HepG2 (cell line): ENCODE results near the gene OR6S1. TPM values are rescaled to one million over a fixed set of nuclear protein-coding genes. Genes with fewer than 3 reads are reported as not detected.
A peak's percentile ranks its signal among the peaks of the same experiment; 100 is the strongest.

Experiments
- AGO1 ChIP-seq: fragments of 200-400 bp; formaldehyde crosslinking; IDR thresholded peaks from 2 replicates; pipeline ENCODE4 v1.6.1; 2017; ENCODE audit warnings: mild to moderate bottlenecking, low read depth, low read length, moderate library complexity; ENCODE audit not compliant: poor library complexity, severe bottlenecking
- ATAD3A ChIP-seq: sonication (generic); formaldehyde crosslinking; IDR thresholded peaks from 2 replicates; pipeline ENCODE4 v1.4.0; 2020; ENCODE audit warnings: missing genetic modification reagents
- DRAP1 ChIP-seq: IDR thresholded peaks from 2 replicates; pipeline ENCODE4 v1.6.1; 2016; ENCODE audit warnings: missing genetic modification reagents, missing compliant biosample characterization
- HNRNPH1 ChIP-seq: fragments of 200-400 bp; formaldehyde crosslinking; optimal IDR thresholded peaks from 2 replicates; pipeline ENCODE3; 2017; ENCODE audit warnings: mild to moderate bottlenecking, low read depth, low read length
- MTF1 ChIP-seq: sonication (generic); formaldehyde crosslinking; IDR thresholded peaks from 2 replicates; pipeline ENCODE4 v1.5.0; 2020; ENCODE audit warnings: missing genetic modification reagents
- NFYB ChIP-seq: sonication (generic); formaldehyde crosslinking; IDR thresholded peaks from 2 replicates; pipeline ENCODE4 v1.4.0; 2020; ENCODE audit warnings: missing genetic modification reagents
- NONO ChIP-seq, 2 experiments: fragments of 450-650 bp in 1 of 2; sonication (generic) in 1 of 2; formaldehyde crosslinking in 1 of 2; IDR thresholded peaks in 1 of 2; conservative IDR thresholded peaks in 1 of 2; 2 replicates each; pipeline versions ENCODE4 v1.6.1 to v1.8.0; 2017 to 2022; ENCODE audit warnings: mild to moderate bottlenecking in 1 of 2, missing genetic modification reagents in 1 of 2, moderate library complexity in 1 of 2
- SOX5 ChIP-seq: IDR thresholded peaks from 2 replicates; pipeline ENCODE4 v1.6.1; 2016; ENCODE audit warnings: borderline replicate concordance
- THAP11 ChIP-seq: IDR thresholded peaks from 2 replicates; pipeline ENCODE4 v1.6.1; 2016; ENCODE audit warnings: missing biosample characterization, missing genetic modification reagents
- ZEB1 ChIP-seq: IDR thresholded peaks from 2 replicates; pipeline ENCODE4 v1.6.1; 2012; ENCODE audit warnings: mild to moderate bottlenecking, low read depth, inconsistent platforms; ENCODE audit not compliant: insufficient replicate concordance
- ZFP90 ChIP-seq: sonication (generic); formaldehyde crosslinking; IDR thresholded peaks from 2 replicates; pipeline ENCODE4 v1.8.0; 2022; ENCODE audit warnings: missing genetic modification reagents, mild to moderate bottlenecking, inconsistent platforms, borderline replicate concordance
- ZFP91 ChIP-seq: sonication (generic); formaldehyde crosslinking; IDR thresholded peaks from 2 replicates; pipeline ENCODE4 v1.9.0; 2022; ENCODE audit warnings: missing genetic modification reagents, mild to moderate bottlenecking, borderline replicate concordance
- ZNF142 ChIP-seq: sonication (generic); formaldehyde crosslinking; IDR thresholded peaks from 2 replicates; pipeline ENCODE4 v1.4.0; 2020; ENCODE audit warnings: missing genetic modification reagents
- ZNF446 ChIP-seq: sonication (generic); formaldehyde crosslinking; IDR thresholded peaks from 2 replicates; pipeline ENCODE4 v1.5.0; 2020; ENCODE audit warnings: mild to moderate bottlenecking, missing genetic modification reagents
- ZNF766 ChIP-seq: sonication (generic); formaldehyde crosslinking; IDR thresholded peaks from 2 replicates; pipeline ENCODE4 v1.5.0; 2020; ENCODE audit warnings: missing genetic modification reagents, borderline replicate concordance
- ZNF781 ChIP-seq: sonication (generic); formaldehyde crosslinking; IDR thresholded peaks from 2 replicates; pipeline ENCODE4 v1.5.1; 2020; ENCODE audit warnings: borderline replicate concordance, mild to moderate bottlenecking, missing genetic modification reagents; ENCODE audit errors: not compliant biosample characterization
- polyA plus RNA-seq, 8 experiments: library from polyadenylated mRNA; depleted of rRNA in 3 of 8; stranded (reverse) in 7 of 8; unstranded in 1 of 8; fragments of >200 nt; fragmentation: Illumina TruSeq in 4 of 8; extraction: Trizol in 4 of 8; gene quantifications; 2 replicates each; pipeline versions ENCODE4 v1.2.1 to v1.2.3, GENCODE V29; 2011 to 2016; ENCODE audit warnings: low read depth in 4 of 8, missing spikeins in 1 of 8, mixed read lengths in 1 of 8; ENCODE audit not compliant: insufficient read depth in 1 of 8
- total RNA-seq, 5 experiments: library from RNA; depleted of rRNA; stranded (reverse); fragments of >200 nt; fragmentation: Illumina TruSeq; extraction: Trizol; gene quantifications; 2 replicates each; pipeline ENCODE4 v1.2.3, GENCODE V29; 2016; ENCODE audit warnings: low read depth in 1 of 5
- TF ChIP-seq, protein P1 (sequence below): sonication (generic); formaldehyde crosslinking; IDR thresholded peaks from 2 replicates; pipeline ENCODE4 v1.4.0; 2020; ENCODE audit warnings: missing genetic modification reagents, borderline replicate concordance

The OR6S1 gene
- total and polyA plus RNA-seq, 2 of the 13 experiments (the other 11 are each of a cell fraction or from before 2014, with no cell fraction given): 0.09 TPM; not detected in 1

DNA sequence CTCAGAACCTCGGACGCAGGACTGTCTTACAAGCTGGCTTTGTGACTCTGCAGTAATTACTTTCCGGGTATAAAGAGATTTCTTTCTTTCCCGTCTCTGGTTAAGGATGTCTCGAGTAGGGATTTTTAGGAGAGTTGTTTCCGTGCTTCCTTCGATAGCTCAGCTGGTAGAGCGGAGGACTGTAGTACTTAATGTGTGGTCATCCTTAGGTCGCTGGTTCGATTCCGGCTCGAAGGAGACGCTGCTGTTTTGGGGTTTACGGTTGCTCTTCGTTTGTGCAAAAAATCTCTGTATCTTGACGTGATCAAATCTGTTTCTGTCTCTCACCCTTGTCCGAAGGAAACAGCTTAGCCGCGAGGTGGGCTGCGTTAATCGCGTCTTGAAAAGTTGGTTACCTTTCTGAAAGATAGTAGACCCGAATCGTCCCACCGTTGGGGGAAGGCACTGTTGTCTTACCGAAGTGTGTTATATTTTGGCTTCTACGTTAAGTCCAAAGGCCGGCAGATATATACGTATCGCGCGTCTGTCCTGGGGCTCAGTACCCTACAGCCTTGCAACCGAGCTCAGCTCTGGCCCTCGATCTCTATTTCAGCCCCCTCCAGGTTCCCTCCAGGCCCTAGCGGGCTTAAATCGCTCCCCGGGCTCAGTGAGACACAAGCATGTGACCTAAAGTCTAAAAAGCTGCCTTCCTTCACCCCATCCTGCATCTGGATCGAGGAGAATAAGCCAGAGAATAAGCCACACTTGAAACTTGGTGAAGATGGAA is 41.8 kb upstream of the OR6S1 start (continued):
- TF ChIP-seq ZFP90 (CRISPR knock-in tag) (no peak), ZFP91 (CRISPR knock-in tag) (peak; percentile 6; the same call in 1 of the 2 replicates), NONO (IDR thresholded peaks at IDR 0.05) (no peak), NONO (CRISPR knock-in tag; conservative IDR thresholded peaks at IDR 0.05) (0 out of 2 replicates have a peak, but pooled peaks have one; percentile 3), SOX5 (no peak), NFYB (no peak; the same call in 1 of the 2 replicates), ZNF781 (CRISPR knock-in tag) (peak; percentile 16), ZNF446 (CRISPR knock-in tag) (no peak), THAP11 (CRISPR knock-in tag) (no peak), AGO1 (no peak), HNRNPH1 (no peak), ZEB1 (no peak), MTF1 (no peak), DRAP1 (CRISPR knock-in tag) (no peak), ZNF142 (no peak; the same call in 1 of the 2 replicates), ATAD3A (no peak), ZNF766 (CRISPR knock-in tag) (no peak)
- TF ChIP-seq, protein P1, sequence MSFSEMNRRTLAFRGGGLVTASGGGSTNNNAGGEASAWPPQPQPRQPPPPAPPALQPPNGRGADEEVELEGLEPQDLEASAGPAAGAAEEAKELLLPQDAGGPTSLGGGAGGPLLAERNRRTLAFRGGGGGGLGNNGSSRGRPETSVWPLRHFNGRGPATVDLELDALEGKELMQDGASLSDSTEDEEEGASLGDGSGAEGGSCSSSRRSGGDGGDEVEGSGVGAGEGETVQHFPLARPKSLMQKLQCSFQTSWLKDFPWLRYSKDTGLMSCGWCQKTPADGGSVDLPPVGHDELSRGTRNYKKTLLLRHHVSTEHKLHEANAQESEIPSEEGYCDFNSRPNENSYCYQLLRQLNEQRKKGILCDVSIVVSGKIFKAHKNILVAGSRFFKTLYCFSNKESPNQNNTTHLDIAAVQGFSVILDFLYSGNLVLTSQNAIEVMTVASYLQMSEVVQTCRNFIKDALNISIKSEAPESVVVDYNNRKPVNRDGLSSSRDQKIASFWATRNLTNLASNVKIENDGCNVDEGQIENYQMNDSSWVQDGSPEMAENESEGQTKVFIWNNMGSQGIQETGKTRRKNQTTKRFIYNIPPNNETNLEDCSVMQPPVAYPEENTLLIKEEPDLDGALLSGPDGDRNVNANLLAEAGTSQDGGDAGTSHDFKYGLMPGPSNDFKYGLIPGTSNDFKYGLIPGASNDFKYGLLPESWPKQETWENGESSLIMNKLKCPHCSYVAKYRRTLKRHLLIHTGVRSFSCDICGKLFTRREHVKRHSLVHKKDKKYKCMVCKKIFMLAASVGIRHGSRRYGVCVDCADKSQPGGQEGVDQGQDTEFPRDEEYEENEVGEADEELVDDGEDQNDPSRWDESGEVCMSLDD (CRISPR knock-in tag): peak; percentile 36; the same call in 1 of the 2 replicates
